Neural cell (in vitro differentiated cells): Measurements from ENCODE around the gene ADH5.

Source experiments
- POLR2AphosphoS5 ChIP-seq: IDR thresholded peaks from 2 replicates; pipeline ENCODE4 v1.6.1; 2012
- TAF1 ChIP-seq: IDR thresholded peaks from 2 replicates; pipeline ENCODE4 v1.6.1; 2012; ENCODE audit warnings: low read depth
- TF ChIP-seq, protein P1 (sequence below): fragments of 450-650 bp; IDR thresholded peaks from 2 replicates; pipeline ENCODE4 v1.5.1; 2014; ENCODE audit warnings: antibody characterized with exemption, mild to moderate bottlenecking, moderate library complexity; ENCODE audit not compliant: poor library complexity, severe bottlenecking
- TF ChIP-seq, protein P2 (sequence below): IDR thresholded peaks from 2 replicates; pipeline ENCODE4 v1.6.1; 2012; ENCODE audit warnings: borderline replicate concordance

DNA sequence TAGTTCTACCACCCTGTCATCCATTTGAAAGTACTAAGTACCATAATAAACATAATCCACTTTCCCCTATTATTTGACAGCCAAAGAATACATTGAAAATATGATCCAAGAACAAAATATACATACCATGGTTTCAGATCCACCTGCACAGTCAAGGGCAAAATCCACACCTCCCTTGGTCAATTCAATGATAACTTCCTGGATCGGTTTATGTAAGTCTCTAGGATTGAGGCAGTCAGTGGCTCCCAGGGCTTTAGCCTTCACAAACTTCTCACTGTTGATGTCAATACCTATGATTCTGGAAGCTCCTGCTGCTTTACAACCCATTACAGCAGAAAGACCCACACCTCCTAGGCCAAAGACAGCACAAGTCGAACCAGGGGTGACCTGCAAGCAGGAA lies 42.8 kb upstream of the ADH5 start:
- TF ChIP-seq, protein P1, sequence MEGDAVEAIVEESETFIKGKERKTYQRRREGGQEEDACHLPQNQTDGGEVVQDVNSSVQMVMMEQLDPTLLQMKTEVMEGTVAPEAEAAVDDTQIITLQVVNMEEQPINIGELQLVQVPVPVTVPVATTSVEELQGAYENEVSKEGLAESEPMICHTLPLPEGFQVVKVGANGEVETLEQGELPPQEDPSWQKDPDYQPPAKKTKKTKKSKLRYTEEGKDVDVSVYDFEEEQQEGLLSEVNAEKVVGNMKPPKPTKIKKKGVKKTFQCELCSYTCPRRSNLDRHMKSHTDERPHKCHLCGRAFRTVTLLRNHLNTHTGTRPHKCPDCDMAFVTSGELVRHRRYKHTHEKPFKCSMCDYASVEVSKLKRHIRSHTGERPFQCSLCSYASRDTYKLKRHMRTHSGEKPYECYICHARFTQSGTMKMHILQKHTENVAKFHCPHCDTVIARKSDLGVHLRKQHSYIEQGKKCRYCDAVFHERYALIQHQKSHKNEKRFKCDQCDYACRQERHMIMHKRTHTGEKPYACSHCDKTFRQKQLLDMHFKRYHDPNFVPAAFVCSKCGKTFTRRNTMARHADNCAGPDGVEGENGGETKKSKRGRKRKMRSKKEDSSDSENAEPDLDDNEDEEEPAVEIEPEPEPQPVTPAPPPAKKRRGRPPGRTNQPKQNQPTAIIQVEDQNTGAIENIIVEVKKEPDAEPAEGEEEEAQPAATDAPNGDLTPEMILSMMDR = no peak
- TF ChIP-seq POLR2AphosphoS5 (no peak), TAF1 (no peak)
- TF ChIP-seq, protein P2, sequence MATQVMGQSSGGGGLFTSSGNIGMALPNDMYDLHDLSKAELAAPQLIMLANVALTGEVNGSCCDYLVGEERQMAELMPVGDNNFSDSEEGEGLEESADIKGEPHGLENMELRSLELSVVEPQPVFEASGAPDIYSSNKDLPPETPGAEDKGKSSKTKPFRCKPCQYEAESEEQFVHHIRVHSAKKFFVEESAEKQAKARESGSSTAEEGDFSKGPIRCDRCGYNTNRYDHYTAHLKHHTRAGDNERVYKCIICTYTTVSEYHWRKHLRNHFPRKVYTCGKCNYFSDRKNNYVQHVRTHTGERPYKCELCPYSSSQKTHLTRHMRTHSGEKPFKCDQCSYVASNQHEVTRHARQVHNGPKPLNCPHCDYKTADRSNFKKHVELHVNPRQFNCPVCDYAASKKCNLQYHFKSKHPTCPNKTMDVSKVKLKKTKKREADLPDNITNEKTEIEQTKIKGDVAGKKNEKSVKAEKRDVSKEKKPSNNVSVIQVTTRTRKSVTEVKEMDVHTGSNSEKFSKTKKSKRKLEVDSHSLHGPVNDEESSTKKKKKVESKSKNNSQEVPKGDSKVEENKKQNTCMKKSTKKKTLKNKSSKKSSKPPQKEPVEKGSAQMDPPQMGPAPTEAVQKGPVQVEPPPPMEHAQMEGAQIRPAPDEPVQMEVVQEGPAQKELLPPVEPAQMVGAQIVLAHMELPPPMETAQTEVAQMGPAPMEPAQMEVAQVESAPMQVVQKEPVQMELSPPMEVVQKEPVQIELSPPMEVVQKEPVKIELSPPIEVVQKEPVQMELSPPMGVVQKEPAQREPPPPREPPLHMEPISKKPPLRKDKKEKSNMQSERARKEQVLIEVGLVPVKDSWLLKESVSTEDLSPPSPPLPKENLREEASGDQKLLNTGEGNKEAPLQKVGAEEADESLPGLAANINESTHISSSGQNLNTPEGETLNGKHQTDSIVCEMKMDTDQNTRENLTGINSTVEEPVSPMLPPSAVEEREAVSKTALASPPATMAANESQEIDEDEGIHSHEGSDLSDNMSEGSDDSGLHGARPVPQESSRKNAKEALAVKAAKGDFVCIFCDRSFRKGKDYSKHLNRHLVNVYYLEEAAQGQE = no peak
